NCI-H1417 (cell line): ENCODE results near the gene SCAF11.
A peak's percentile ranks its signal among the peaks of the same experiment; 100 is the strongest.

Source experiments
- DNase-seq, 3 experiments: peaks; one replicate each; lab custom pipeline; 2025; lab: John Stamatoyannopoulos, UW

Gene SCAF11

GRCh38 chr12:45981075-45981837 lies 9.1 kb downstream of the SCAF11 start:
- no peak for DNase-seq

- no peak for DNase-seq
Observed at GRCh38 chr12:45980540-45980939, 9.8 kb downstream of the SCAF11 start.

DNA sequence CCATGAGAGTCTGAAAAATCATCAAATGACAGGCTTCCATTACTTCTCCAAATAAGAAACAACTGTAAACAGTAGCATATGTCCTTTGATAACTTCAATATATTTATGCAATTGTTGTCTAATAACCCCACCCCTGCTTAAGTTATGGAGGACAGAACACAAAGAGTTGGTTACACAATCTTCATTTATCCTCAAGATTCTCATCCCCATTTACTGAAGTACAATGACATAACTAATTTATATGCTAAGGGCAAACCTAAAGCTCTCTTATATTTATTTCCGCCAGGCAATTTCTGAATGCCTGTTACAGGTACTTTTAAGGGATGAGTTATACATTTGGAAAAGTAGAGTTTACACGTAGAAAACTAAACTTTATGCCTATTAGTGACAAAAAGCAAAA lies 12.3 kb downstream of the SCAF11 start:
- DNase-seq: no peak

DNA sequence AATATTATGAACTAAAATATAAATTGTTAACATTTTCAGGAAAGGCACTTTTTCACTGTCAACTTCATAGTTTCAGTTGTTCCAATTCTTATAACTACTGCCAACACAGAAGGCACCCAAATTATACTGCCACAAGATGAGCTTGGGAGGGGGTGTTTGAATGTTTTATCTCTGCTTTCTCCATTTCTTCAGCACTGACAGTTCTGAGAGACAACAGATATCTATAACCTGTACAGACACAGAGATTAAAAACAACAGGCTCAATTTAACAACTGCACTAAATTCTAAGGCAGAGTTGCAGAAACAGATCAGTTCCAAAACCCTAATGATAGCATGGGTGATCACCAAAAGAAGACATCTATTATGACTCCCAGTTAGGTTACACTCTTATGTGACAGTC lies 12.8 kb downstream of the SCAF11 start:
- DNase-seq: no peak

DNA sequence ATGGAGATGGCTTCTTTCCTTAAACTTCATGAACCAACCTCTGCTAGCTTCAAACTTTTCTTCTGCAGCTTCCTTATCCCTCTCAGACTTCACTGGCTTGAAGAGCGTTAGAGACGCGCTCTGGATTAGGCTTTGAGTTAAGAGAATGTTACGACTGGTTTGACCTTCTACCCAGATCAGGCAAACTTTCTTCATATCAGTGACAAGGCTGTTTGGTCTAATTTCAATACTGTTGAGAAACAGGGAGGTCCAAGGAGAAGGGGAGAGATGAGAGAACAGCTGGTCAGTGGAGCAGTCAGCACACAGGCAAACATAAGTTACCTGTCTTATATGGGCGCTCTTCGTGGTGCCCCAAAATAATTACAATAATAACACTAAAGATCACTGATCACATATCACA lies 14.9 kb downstream of the SCAF11 start:
- DNase-seq: no peak

- no peak for DNase-seq
Observed at GRCh38 chr12:45974883-45975282, 15.5 kb downstream of the SCAF11 start.

DNA sequence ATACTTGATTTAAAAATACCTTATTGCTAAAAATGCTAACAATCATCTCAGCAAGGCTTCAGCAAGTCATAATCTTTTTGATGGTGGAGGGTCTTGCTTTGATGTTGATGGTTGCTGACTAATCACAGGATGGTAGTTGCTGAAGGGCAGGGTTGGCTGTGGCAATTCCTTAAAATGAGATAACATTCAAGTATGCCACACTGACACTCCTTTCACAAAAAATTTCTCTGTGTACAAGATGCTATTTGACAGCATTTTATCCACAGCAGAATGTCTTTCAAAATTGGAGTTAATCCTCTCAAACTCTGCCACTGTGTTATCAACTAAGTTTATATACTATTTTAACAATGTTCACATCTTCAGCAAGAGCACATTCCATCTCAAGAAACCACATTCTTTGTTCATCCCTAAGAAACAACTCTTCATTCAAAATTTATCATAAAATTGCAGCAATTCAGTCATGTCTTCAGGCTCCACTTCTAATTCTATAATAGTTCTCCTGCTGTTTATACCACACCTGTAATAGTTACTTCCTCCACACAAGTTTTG lies 16.1 kb downstream of the SCAF11 start:
- no peak for DNase-seq

DNA sequence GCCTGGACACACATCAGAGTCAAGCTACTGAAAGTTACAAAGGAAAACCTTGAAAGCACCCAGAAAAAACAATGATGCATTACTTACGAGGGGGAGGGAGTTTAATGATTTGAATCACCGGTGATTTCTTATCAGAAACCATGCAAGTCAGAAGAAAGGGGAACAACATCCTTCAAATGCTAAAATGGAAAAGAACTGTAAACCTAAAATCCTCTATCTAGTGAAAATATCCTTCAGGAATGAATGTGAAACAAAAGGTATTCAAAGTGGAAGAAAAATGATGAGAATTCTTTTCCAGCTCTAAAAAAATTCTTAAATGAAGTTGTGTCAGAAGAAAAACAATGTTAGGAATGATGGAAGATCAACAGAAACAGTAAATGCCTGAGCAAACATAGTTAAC lies 16.8 kb downstream of the SCAF11 start:
- DNase-seq: no peak

DNA sequence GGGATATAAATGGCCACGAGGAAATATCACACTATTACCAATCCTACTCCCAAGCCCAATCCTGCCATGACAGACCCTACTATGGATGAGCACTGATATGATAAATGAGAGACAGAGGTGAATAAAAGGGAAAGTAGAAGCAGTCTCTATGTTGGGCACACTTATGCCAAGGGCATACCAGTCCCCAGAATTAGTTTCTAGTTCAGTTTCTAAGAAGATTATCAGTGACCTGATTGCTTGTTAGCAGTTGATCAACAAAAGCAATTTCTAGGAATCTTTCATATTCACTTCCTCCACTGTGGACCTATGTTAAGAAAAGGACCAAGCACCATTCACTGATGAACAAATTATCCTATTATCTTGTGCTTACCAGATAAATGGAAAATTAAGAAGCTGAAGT lies 20.0 kb downstream of the SCAF11 start:
- DNase-seq: no peak

- DNase-seq: no peak
Observed at GRCh38 chr12:45969084-45969483, 21.3 kb downstream of the SCAF11 start.

DNA sequence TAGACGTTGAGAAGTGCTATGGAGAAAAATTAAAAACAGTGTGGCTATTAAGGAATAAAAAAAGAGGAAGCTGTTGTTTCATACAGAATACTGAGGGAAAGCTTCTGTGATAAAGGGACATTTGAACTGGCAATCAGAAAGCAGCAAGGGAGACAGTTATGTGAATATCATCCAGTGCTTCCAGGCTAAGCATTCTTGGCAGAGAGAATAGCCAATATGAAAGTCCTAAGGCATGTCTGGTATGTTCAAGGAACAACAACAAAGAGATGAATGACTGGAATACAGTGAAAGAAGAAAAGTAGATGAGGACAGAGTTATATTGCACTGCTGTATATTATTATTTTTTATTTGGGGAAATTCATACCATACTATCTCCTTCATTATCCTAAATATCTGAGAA lies 23.9 kb downstream of the SCAF11 start:
- DNase-seq: no peak

DNA sequence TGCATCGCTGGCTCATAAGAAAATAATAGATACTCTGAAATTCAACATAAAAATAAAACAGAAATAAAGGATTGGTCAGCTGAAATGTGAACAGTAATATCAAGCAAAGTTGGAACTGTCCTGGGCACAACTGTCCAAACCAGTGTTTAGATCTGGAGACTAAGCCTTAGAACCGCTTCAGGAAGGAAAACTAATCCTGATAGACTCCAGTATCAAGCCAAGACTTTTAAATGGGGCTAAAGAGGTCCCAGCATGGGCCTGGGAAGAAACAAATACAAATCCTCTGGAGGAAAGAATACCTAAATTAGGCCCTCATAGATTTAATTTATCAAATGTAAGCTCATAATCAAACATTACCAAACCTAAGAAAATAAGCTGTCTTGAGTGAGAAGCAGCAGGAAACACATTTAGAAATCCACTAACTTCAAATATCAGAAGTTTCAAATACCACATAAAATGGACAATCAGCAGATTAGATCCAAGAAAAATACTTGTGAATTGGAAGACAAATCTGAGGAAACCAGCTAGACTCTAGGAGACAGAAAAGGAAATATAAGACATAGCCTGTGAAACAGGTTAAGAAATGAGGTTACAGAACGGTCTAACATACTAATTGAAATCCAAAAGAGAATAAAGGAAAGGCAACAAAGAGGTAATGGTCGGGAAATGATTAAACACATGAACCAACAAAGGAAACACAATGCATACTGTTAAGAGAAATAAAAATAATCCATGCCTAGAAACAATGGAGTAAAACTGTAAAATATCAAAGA lies 27.6 kb downstream of the SCAF11 start:
- DNase-seq: no peak

GRCh38 chr12:45959728-45960127 lies 30.6 kb downstream of the SCAF11 start:
- DNase-seq: peak in 2 of 3 experiments; percentile 24 to 77

DNA sequence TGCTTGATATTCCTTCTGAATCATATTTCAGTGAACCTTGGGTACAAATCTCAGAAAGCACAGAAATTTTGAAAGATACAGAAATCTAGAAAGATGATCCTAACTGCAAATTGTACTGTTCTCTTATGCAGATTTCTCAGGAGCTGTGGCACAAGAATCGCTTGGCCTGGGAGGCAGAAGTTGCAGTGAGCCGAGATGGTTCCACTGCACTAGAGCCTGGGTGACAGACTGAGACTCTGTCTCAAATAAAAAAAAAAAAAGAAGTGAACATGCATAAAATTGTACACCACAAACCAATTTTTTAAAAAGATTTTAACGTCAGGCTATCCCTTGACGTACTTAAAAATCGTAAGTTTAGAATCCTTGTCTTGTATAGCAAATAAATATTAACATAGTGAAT lies 31.3 kb downstream of the SCAF11 start:
- no peak for DNase-seq

DNA sequence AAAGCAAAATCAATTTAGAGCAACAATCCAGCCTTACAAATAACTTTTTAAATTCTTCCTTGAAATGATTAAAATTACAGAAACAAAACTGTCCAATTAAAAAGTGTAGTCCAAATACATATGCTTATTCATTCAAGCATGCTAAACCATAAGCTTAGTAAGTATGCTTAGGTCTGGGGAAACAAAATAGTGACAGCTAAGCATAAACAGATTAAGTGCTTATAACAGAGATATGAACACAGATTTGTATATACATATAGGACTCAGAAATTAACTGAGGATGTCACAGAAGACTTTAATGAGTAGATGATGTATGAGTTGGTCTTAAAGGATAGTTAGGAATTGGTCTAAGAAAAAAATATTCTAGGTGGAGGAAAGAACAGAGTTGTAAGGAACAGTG lies 41.8 kb downstream of the SCAF11 start:
- DNase-seq: no peak

- no peak for DNase-seq
Observed at GRCh38 chr12:45946435-45946834, 43.9 kb downstream of the SCAF11 start.

DNA sequence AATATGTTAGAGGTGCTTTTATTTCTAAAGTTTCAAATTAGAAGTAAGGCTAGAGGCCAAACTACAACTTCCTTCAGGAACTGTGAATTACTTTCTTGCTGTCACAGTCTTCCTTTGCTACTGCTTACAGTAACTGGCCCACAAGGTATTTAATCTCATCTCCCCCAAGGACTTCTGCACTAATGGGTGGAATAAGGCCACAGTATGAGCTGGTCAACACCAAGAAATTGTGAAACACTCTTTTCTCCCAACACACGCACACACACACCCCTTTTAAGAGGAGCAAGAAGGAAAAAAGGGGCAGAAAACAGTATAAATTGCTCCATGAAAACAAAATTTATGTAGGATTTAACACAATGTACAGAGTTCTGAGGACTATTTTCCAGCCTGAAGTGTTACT lies 45.6 kb downstream of the SCAF11 start:
- DNase-seq: no peak

GRCh38 chr12:45939759-45940158 lies 50.6 kb downstream of the SCAF11 start:
- no peak for DNase-seq

DNA sequence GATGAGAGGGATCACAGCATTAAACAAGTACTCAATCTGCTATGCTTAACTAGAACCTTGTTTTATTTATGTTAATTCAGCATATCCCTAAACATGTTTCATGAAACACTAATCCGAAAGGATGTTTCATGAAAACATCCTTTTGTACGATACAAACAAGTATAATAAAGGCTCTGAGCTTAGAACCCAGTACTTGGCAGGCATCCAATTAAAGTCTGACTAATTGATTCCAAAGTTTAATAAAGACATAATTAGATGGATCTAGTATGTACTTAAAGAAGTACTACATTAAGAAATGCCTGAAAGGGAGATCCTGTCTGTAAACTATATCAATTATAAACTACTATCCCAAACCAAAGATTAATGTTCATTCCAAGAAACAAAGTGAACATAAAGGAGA lies 51.8 kb downstream of the SCAF11 start:
- DNase-seq: peak in 1 of 3 experiments; percentile 27

GRCh38 chr12:45934956-45935355 lies 55.4 kb downstream of the SCAF11 start:
- peak in 2 of 3 experiments; percentile 60 to 91 for DNase-seq

- peak in 1 of 3 experiments; percentile 37 for DNase-seq
Observed at GRCh38 chr12:45933504-45933903, 56.9 kb downstream of the SCAF11 start.

DNA sequence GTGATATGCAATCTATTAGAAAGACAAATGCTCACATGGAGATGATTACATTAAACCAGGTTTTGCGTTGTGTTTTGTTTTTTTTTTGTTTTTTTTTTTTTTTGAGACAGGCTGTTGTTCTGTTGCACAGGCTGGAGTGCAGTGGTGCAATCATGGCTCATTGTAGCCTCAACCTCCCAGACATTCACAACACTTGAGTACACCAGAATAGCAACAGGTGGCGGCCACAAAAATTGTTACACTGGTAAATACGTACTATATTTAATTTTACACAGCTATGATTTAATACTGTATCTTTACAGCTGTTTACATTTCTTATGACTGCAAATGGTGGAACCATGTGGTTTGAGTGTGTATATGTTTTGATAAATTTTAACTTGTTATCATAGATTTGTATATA lies 60.0 kb downstream of the SCAF11 start:
- no peak for DNase-seq

DNA sequence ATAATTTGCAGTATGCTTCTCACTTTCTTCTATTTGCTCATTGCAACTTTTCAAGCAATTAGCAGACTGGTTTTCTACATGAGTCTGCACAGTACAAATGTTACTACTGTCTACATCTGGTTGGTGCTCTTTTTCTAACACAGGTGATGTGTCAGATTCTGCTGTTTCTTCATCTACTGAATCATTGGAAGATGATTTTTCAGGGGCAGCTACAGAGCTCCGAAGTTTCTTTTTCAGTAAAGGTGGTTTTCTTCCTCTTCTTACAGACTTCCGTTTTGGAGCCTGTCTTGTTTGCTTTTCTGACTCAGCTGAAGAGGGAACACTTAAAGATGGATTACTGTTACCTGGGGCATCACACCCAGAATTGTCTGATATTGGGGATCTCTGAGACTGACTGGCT lies 62.1 kb downstream of the SCAF11 start:
- DNase-seq: no peak
